GM19328 (cell line): ENCODE measurements around the gene CTNNA1.

Experiments used
- ATAC-seq: cut with Tn5 transposase; IDR thresholded peaks from one replicate; pipeline ENCODE4 v1.9.1; 2021; ENCODE audit warnings: mild to moderate bottlenecking, moderate library complexity; ENCODE audit not compliant: unreplicated experiment

The CTNNA1 gene

DNA sequence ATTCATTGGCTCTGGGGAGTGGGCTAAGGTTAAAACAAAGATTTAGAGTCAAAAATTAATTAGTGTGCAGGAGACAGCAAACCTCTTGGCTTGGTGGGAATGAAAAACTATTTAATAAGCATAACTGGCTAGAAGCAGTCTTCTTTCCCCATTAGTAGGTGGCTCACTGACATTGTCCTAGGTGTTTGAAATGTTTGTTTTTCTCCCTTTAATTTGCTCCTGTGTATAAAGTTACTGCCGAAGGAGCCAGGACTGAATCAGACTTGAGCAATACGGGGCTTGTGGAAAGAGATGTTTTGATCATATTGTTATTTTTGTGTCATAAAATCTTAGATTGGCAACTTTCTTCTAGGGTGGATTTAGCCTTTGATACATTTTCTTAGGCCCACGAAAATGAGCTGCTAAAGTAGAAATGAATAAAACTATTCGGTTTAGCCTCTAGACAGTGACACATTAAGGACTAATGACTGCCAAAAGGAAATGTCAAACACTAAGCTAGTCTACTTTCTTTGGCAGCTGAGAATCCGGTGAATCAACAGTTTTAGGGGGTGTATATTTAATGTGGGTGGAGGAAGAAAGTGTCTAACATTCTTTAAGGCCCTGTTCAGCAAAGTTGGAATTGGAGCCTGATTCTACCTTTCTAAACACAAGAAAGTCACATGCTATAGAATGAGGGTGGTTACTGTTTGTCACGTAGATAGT lies 91.7 kb downstream of the CTNNA1 start:
- no peak for ATAC-seq

- ATAC-seq = no peak
Observed at GRCh38 chr5:138849439-138849838, 96.2 kb downstream of the CTNNA1 start.

DNA sequence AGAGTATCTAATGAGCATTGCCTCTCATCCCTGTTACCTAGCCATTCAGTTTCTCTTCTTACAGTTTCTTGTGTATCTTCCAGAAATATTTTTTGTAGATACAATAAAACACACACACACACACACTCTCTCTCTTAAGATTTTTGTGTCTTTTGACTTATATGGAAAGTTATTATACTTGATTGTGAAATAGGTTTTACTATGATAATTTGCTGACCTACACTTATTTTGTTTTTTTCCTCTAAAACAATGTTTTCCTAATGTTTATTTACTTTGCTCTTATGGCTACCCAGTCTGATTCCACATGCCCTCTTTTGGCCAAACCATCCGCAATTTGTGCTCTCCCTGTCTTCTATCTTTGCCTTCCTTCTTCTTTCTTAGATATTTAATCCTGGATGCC lies 96.7 kb downstream of the CTNNA1 start:
- no peak for ATAC-seq

GRCh38 chr5:138850865-138851435 lies 97.7 kb downstream of the CTNNA1 start:
- no peak for ATAC-seq

GRCh38 chr5:138853132-138853531 lies 99.9 kb downstream of the CTNNA1 start:
- ATAC-seq = no peak

DNA sequence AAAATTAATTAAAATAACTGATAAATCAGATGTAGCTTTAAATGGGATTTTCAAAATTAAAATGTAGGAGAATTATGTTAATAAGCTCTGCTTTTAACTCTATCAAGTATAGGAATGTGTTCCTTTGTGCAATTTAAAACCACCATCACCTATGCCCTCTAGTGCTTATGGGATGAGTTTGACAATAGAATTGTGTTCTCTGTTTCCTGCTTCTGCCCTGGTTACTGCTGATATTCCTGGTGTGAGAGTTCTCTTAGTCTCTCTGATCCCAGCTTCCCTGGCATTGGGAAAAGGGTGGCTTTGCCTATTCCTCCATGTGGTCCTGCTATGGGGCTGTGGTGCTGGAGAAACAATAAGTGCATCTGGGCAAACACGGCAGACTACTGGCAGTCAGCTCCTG lies 113.8 kb downstream of the CTNNA1 start:
- ATAC-seq = no peak

DNA sequence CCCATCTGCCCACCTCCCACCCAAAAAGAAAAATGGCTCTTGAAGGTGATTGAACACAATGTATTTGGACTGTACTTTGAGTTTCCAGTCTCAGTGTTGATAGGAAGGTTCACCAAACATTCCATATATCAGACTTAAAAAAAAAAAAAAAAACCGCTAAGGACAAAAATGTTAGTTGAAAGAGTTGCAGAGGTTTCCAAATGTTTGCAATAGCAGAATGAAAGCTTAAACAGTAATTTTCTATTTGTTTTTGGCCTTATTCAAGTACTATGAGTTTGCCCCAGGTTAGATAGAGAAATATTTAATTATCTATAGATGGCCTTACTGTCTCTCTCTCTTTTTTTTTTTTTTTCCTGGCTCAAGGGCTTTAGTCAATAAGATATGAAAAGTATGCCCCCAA lies 115.8 kb downstream of the CTNNA1 start:
- ATAC-seq = no peak

DNA sequence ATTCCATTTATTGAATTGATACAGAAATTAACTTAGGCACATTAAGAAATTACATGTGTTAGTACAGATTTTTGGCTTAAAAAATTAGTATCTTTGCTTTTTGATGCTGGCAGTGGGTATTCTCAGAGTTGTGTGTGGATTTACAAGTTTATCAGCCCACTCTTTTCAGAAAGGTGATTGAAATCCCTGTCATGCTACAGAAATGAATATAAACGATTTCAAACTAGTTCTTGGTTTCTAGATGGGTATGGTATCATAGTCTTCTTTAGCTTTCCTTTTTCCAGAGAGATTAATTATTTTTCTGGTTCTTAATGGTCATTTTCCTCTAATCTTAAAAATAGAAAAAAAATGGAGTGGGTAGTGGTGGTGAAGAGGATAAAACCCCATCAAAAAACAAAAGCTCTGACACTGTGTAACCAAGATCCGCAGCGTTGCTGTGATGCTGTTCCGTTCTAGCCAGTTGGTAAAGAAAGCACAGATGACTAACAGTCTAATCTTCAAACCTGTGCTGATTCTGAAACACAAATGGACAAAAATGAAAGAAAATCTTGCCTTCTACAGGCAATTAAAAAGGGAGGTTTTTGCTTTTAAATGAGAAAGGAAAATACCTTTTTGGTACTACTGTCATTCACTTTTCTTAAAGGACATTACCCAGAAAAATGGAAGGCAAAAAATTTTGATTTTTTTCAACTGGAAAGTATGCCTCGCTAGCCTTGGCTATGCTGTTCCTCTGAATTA lies 116.7 kb downstream of the CTNNA1 start:
- no peak for ATAC-seq

- no peak for ATAC-seq
Observed at GRCh38 chr5:138870611-138871010, 117.4 kb downstream of the CTNNA1 start.

- ATAC-seq = no peak
Observed at GRCh38 chr5:138872841-138873465, 119.7 kb downstream of the CTNNA1 start.

DNA sequence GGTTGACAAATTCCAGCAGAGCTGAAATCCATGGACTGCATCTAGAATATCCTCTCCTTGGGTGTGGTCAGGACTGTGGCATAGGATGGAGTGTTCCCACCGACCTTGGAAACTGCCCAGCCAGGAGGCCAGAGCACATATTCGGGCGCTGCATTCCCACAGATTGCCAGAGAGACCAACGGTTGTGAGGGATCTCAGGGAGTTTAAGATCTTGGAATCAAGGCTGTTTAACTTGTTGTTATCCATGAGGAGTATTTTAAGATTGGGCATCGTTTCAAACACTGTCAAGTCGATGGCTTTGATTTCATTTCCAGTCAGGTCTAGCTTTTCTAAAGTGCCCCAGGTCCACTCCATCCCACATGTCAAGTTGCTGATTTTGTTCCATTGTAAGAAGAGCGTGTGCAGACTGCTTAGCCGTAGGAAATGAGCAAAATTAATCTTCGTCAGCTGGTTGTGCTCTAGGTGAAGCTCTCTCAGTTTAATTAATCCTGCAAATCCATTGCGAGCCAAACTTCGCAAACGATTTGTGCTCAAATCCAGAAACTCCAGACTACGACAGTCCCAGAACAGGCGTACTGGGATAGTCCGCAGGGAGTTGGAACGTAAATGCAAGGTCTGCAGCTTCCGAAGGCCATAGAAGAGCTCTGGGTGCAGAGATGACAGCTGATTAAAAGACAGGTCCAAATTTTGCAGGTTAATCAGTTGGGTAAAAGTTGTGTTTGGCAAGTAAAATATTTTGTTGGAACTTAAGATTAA lies 120.4 kb downstream of the CTNNA1 start:
- no peak for ATAC-seq

GRCh38 chr5:138874241-138874640 lies 121.0 kb downstream of the CTNNA1 start:
- ATAC-seq = no peak

DNA sequence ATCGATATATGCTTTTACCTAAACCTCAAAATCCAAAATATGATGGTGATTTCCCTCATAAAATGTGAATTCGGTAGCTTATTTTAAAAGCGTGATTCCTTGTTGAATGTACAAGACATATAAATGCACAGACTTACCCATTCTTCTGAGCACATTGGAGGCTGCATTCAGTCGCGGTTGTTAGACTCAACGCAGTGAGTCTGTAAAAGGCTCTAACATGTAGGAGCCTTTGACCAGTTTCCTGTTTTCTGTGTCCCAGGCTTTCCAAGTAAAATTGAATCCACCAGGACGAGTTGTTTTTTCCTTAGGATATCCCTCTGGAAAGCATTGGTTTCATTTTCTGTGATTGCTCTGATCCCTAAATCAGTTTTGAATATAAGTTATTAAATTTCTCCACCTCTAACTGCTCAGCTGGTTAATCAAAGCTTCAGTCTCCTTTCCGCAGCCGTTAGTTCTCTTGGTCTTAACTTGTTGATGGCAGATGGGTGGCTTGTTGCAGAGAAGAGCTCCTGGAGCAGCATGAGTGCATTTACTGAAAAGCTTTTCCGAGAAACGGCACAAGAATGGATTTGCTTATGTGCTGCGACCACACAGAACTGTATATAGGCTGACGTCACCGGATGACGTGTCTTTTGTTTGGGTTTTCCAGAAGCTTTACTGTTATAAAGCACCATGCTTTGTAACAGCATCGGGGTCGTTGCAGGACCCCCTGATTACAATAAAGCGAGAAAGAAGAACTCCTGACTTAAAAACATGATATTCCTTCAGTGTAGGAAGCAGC lies 121.7 kb downstream of the CTNNA1 start, which contains the start of gene LRRTM2:
Gene LRRTM2, minus strand, starts transcription at position 565 of the 781 bp plus-strand sequence. Its CDS starts 424 bp downstream, at position 141.
- ATAC-seq = no peak

- ATAC-seq = no peak
Observed at GRCh38 chr5:138875552-138875875, 122.3 kb downstream of the CTNNA1 start.

- no peak for ATAC-seq
Observed at GRCh38 chr5:138875946-138876345, 122.7 kb downstream of the CTNNA1 start.

DNA sequence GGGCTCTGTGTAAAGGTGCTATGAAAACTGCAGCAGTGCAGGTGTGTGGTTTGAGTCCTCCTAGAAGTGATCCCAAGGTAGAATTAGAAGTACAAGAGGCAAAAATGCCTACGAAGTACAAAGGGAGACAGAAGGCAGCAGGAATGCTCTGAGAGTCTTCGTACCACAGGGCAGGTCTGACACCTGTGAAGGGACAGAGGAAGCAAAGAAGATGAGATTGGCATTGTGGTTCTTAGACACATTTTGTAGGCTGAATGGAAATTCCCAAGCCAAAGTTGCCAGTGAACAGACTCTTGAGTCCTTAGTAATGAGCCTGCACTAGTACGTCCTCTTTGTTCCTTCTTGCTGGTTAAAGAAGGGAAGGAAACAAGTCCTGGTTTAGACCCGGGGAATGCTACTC lies 123.6 kb downstream of the CTNNA1 start:
- ATAC-seq = no peak

DNA sequence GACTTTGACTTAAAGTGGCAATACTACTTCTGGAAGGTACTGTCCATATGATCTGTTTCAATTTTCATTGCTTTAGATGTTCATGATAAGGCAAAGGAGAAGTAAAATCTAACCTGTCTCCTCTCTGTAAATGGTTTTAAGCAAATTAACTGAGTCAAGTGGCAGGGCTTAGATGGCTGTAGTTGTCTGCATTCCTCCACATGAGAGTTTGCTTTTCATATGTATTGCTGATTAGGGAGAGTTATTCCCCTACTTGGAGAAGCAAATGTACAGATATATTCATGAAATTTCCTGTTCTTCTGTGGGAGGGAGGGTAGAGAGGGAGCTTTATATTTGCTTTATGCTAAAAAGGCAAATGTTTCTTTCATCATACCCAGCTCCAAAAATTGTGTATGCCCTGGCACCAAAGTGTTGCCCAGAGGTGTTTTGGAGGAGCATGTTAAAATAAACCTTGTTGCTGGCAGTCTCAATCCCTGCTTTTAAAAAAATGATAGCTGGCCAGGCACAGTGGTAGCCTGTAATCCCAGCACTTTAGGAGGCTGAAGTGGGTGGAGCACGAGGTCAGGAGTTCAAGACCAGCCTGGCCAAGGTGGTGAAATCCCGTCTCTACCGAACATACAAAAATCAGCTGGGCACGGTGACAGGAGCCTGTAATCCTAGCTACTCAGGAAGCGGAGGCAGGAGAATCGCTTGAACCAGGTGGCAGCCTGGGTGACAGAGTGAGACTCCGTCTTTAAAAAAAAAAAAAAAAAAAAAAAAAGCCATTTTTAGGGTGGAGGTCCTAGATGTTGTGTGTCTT lies 125.4 kb downstream of the CTNNA1 start:
- no peak for ATAC-seq

- no peak for ATAC-seq
Observed at GRCh38 chr5:138883211-138883610, 130.0 kb downstream of the CTNNA1 start.

GRCh38 chr5:138884094-138884493 lies 130.9 kb downstream of the CTNNA1 start:
- no peak for ATAC-seq
